A549 (cell line): ENCODE measurements around the gene PDZD7. TPM values are rescaled to one million over a fixed set of nuclear protein-coding genes. Genes with fewer than 3 reads are reported as not detected.

Experiments
- ATAC-seq, 2 experiments: fragments of 200-7000 bp in 1 of 2; fragments of >200 bp in 1 of 2; cut with Nextera tagmentation in 1 of 2; cut with Tn5 transposase in 1 of 2; 3 replicates each; pipeline versions ENCODE4 v1.8.0 to v1.9.1; 2018 to 2020; ENCODE audit warnings: mild to moderate bottlenecking in 1 of 2, moderate library complexity in 1 of 2
- CTCF ChIA-PET: fragments of 300-600 bp; sonication (Branson Sonifier 250); formaldehyde crosslinking; extraction: SDS; loops from one replicate; lab custom pipeline; 2021; ENCODE audit warnings: antibody characterized with exemption, inconsistent platforms; lab: Yijun Ruan, JAX
- POLR2A ChIA-PET: fragments of 350-600 bp; formaldehyde crosslinking; extraction: SDS; loops from one replicate; lab custom pipeline; 2021; ENCODE audit warnings: antibody characterized with exemption, inconsistent platforms; lab: Yijun Ruan, JAX
- DNase-seq, 2 experiments: peaks; one replicate each; pipeline versions ENCODE4 v3.0.0 to v3.0.0-alpha.2; 2011 to 2016; ENCODE audit warnings: low read depth in 1 of 2, low spot score in 1 of 2
- FAIRE-seq: peaks from 2 replicates; lab custom pipeline; 2011; peaks lifted over from hg19 to GRCh38; lab: Jason Lieb, UNC
- H3K27ac ChIP-seq, 2 experiments: fragments of >200 bp; sonication (Bioruptor Twin); formaldehyde crosslinking; 3 replicates each; pipeline ENCODE4 v1.5.1; 2016 to 2017
- H3K4me1 ChIP-seq: fragments of >200 bp; sonication (Bioruptor Twin); formaldehyde crosslinking; 3 replicates; pipeline ENCODE4 v1.6.1; 2016
- H3K4me2 ChIP-seq: fragments of >200 bp; sonication (Bioruptor Twin); formaldehyde crosslinking; 3 replicates; pipeline ENCODE4 v1.6.1; 2016
- H3K4me3 ChIP-seq: fragments of >200 bp; sonication (Bioruptor Twin); formaldehyde crosslinking; 3 replicates; pipeline ENCODE4 v1.5.1; 2016
- H3K9me3 ChIP-seq: fragments of >200 bp; sonication (Bioruptor Twin); formaldehyde crosslinking; 3 replicates; pipeline ENCODE4 v1.6.1; 2016
- ATOH8 ChIP-seq: fragments of 250-450 bp; sonication (Bioruptor Pico); IDR thresholded peaks from 2 replicates; pipeline ENCODE4 v1.5.0; 2020; ENCODE audit warnings: low read depth, mild to moderate bottlenecking, moderate library complexity
- BCL3 ChIP-seq: fragments of >200 bp; sonication (Bioruptor Twin); formaldehyde crosslinking; IDR thresholded peaks from 3 replicates; pipeline ENCODE4 v1.6.1; 2016
- BHLHE40 ChIP-seq: IDR thresholded peaks from 2 replicates; pipeline ENCODE4 v1.6.1; 2012; ENCODE audit warnings: low read depth, low read length, inconsistent platforms
- E2F6 ChIP-seq: IDR thresholded peaks from 2 replicates; pipeline ENCODE4 v1.6.1; 2012; ENCODE audit warnings: low read depth, borderline replicate concordance
- EP300 ChIP-seq, 2 experiments: fragments of >200 bp; sonication (Bioruptor Twin); formaldehyde crosslinking; IDR thresholded peaks; 2 replicates in 1 of 2; 3 replicates in 1 of 2; pipeline ENCODE4 v1.6.1; 2016 to 2017
- GATA3 ChIP-seq: IDR thresholded peaks from 2 replicates; pipeline ENCODE4 v1.6.1; 2012; ENCODE audit warnings: borderline replicate concordance
- HDAC2 ChIP-seq: fragments of 200-600 bp; sonication (generic); IDR thresholded peaks from 2 replicates; pipeline ENCODE4 v1.6.1; 2016
- JUN ChIP-seq, 2 experiments: fragments of >200 bp; sonication (Bioruptor Twin); formaldehyde crosslinking; IDR thresholded peaks; 2 replicates in 1 of 2; 3 replicates in 1 of 2; pipeline ENCODE4 v1.6.1; 2016 to 2017
- KDM1A ChIP-seq: fragments of 200-600 bp; sonication (generic); IDR thresholded peaks from 2 replicates; pipeline ENCODE4 v1.6.1; 2016; ENCODE audit warnings: low read depth, mild to moderate bottlenecking
- KDM5A ChIP-seq: fragments of 200-600 bp; sonication (generic); IDR thresholded peaks from 2 replicates; pipeline ENCODE4 v1.6.1; 2016; ENCODE audit warnings: antibody characterized with exemption, mild to moderate bottlenecking
- MAX ChIP-seq: IDR thresholded peaks from 2 replicates; pipeline ENCODE4 v1.6.1; 2012
- NPAS2 ChIP-seq: fragments of 250-450 bp; sonication (Bioruptor Pico); IDR thresholded peaks from 2 replicates; pipeline ENCODE4 v1.8.0; 2022; ENCODE audit warnings: mild to moderate bottlenecking, moderate library complexity, borderline replicate concordance
- NR3C1 ChIP-seq: fragments of >200 bp; sonication (Bioruptor Twin); formaldehyde crosslinking; IDR thresholded peaks from 3 replicates; pipeline ENCODE4 v1.6.1; 2017
- PHF8 ChIP-seq: fragments of 200-600 bp; sonication (generic); IDR thresholded peaks from 2 replicates; pipeline ENCODE4 v1.6.1; 2016; ENCODE audit warnings: low read depth, mild to moderate bottlenecking, antibody characterized with exemption, moderate library complexity, borderline replicate concordance
- POLR2A ChIP-seq: IDR thresholded peaks from 2 replicates; pipeline ENCODE4 v1.6.1; 2012; ENCODE audit warnings: mild to moderate bottlenecking, low read length
- POLR2AphosphoS2 ChIP-seq: conservative IDR thresholded peaks from 2 replicates; pipeline ENCODE4 v1.6.1; 2012; ENCODE audit warnings: low read length, improper control_type of control experiment, inconsistent platforms
- RARB ChIP-seq: fragments of 250-450 bp; sonication (Bioruptor Pico); IDR thresholded peaks from 2 replicates; pipeline ENCODE4 v1.8.0; 2021; ENCODE audit warnings: mild to moderate bottlenecking, moderate library complexity
- RCOR1 ChIP-seq: fragments of 150-350 bp; IDR thresholded peaks from 2 replicates; pipeline ENCODE4 v1.6.1; 2014; ENCODE audit warnings: antibody characterized with exemption, low read length, low read depth
- SMC3 ChIP-seq: fragments of >200 bp; sonication (Bioruptor Twin); formaldehyde crosslinking; IDR thresholded peaks from 3 replicates; pipeline ENCODE4 v1.6.1; 2018; ENCODE audit warnings: inconsistent platforms
- TP53 ChIP-seq: fragments of 250-450 bp; sonication (Bioruptor Pico); IDR thresholded peaks from 2 replicates; pipeline ENCODE4 v1.5.0; 2021; ENCODE audit warnings: mild to moderate bottlenecking, moderate library complexity
- USF2 ChIP-seq: fragments of 450-650 bp; IDR thresholded peaks from 2 replicates; pipeline ENCODE4 v1.6.1; 2014; ENCODE audit warnings: antibody characterized with exemption
- ZNF302 ChIP-seq: fragments of 250-450 bp; sonication (Bioruptor Pico); IDR thresholded peaks from 2 replicates; pipeline ENCODE4 v1.9.0; 2021; ENCODE audit warnings: inconsistent platforms, mild to moderate bottlenecking, moderate library complexity
- ZSCAN20 ChIP-seq: fragments of 250-450 bp; sonication (Bioruptor Pico); IDR thresholded peaks from 2 replicates; pipeline ENCODE4 v1.8.0; 2022; ENCODE audit warnings: mild to moderate bottlenecking, moderate library complexity
- WGBS: methylation state at CpG from one replicate; pipeline ENCODE4 v1.1.6; 2017; ENCODE audit errors: missing lambda C conversion rate; 5-methylcytosine and 5-hydroxymethylcytosine counted together
- polyA plus RNA-seq, 4 experiments: library from polyadenylated mRNA; depleted of rRNA in 3 of 4; stranded (reverse); fragments of >200 nt; fragmentation: RNase III in 1 of 4; extraction: RNeasy Plus Mini Kit Qiagen cat#74134 plus additional on column Dnase treatment in 1 of 4; gene quantifications; 2 replicates in 3 of 4; 3 replicates in 1 of 4; pipeline ENCODE4 v1.2.3, GENCODE V29; 2011 to 2017

The PDZD7 gene
- polyA plus RNA-seq, 2 of the 4 experiments (the other 2 are of a cell fraction): 0.21 to 0.56 TPM

- no peak for DNase-seq
- no peak overlapping the region for H3K4me3 ChIP-seq
- TF ChIP-seq TP53 (no peak), KDM5A (no peak), KDM1A (no peak), SMC3 (no peak), RCOR1 (no peak), EP300 (IDR thresholded peaks at IDR 0.05) (no peak), GATA3 (no peak), ATOH8 (no peak)
- WGBS: 94% methylated on average over 21 of the region's 21 CpGs
- no peaks in the 10 kb centered on the region for H3K9me3 ChIP-seq
- CTCF ChIA-PET: interaction anchor here (1.0 to 25.8 kb wide), 8 partner anchors 9 to 153 kb away, joined by 3 to 608 read pairs (median 44); partner anchors contain the start of genes LZTS2, PDZD7 and SFXN3
- peak overlapping the region; percentile 96 for H3K4me2 ChIP-seq
- H3K27ac ChIP-seq: no peak overlapping the region
- POLR2A ChIA-PET: no interaction called here
- FAIRE-seq: no peak
- ATAC-seq: no peak
- peaks cover 31% of the 10 kb centered on the region for H3K4me1 ChIP-seq
Observed at GRCh38 chr10:100989088-100989487, 41.8 kb downstream of the PDZD7 start.

GRCh38 chr10:100988166-100988565 lies 42.8 kb downstream of the PDZD7 start:
- ChIA-PET POLR2A (interaction anchor here (1.8 kb wide), 1 partner anchor 9 kb away, joined by 6 read pairs; no protein-coding TSS in a partner anchor), CTCF (interaction anchor here (1.0 to 25.8 kb wide), 6 partner anchors 10 to 154 kb away, joined by 3 to 608 read pairs (median 43); partner anchors contain the start of gene LZTS2)
- Histone ChIP-seq H3K4me2 (peak overlapping the region; percentile 96), H3K9me3 (no peaks in the 10 kb centered on the region)
- no peak for ATAC-seq
- 67% methylated on average over 9 of the region's 10 CpGs for WGBS
- TF ChIP-seq RCOR1 (no peak), KDM1A (no peak), BHLHE40 (no peak), HDAC2 (no peak), NR3C1 (no peak)
- TF ChIP-seq, all 56 proteins: peak for 0
- DNase-seq (no peak), FAIRE-seq (no peak)
- Histone ChIP-seq H3K4me1 (peaks cover 31% of the 10 kb centered on the region), H3K27ac (peak overlapping the region; percentile 96 to 97), H3K4me3 (peak overlapping the region; percentile 83)

- WGBS: 2% methylated on average over 15 of the region's 15 CpGs
- DNase-seq (no peak), ATAC-seq (peak; percentile 14 to 33; a peak in 4 of 6 replicates), FAIRE-seq (no peak)
- ChIA-PET CTCF (interaction anchor here (1.4 to 25.8 kb wide), 4 partner anchors 11 to 155 kb away, joined by 3 to 608 read pairs (median 196); partner anchors contain the start of gene LZTS2), POLR2A (interaction anchor here (1.0 to 1.8 kb wide), 4 partner anchors 9 to 73 kb away, joined by 3 to 6 read pairs (median 4); no protein-coding TSS in a partner anchor)
- TF ChIP-seq POLR2AphosphoS2 (no peak), KDM5A (0 out of 2 replicates have a peak, but pooled peaks have one; percentile 14)
- H3K4me2 ChIP-seq: peak overlapping the region; percentile 96
- H3K27ac ChIP-seq: peak overlapping the region; percentile 96 to 97
- peaks cover 31% of the 10 kb centered on the region for H3K4me1 ChIP-seq
- H3K9me3 ChIP-seq: no peaks in the 10 kb centered on the region
- peak overlapping the region; percentile 83 for H3K4me3 ChIP-seq
Observed at GRCh38 chr10:100987685-100988049, 43.3 kb downstream of the PDZD7 start.

GRCh38 chr10:100986952-100987684 lies 43.8 kb downstream of the PDZD7 start, which contains the start of the genes MRPL43 and TWNK:
Gene MRPL43 (minus strand): TSS chr10:100987497. CDS start chr10:100987443, 54 bp downstream.
Gene TWNK (plus strand): TSS chr10:100987543. CDS start chr10:100988211, 668 bp downstream.
- ATAC-seq: peak; percentile 93 to 94
- FAIRE-seq: no peak
- DNase-seq: peak; percentile 81 to 91
- ChIA-PET POLR2A (interaction anchor here (1.0 to 1.8 kb wide), 4 partner anchors 10 to 74 kb away, joined by 3 to 6 read pairs (median 4); no protein-coding TSS in a partner anchor), CTCF (interaction anchor here (2.1 to 25.8 kb wide), 5 partner anchors 11 to 30 kb away, joined by 5 to 608 read pairs (median 83); partner anchors contain the start of genes LZTS2 and SEMA4G)
- H3K4me2 ChIP-seq: peak within 1 kb of the TSS; percentile 96
- H3K4me3 ChIP-seq: peak within 1 kb of the TSS; percentile 83
- peak within 1 kb of the TSS; percentile 96 to 97 for H3K27ac ChIP-seq
- no peaks in the 10 kb centered on the region for H3K9me3 ChIP-seq
- 0% methylated on average over 36 of the region's 75 CpGs for WGBS
- H3K4me1 ChIP-seq: peaks cover 31% of the 10 kb centered on the region
- TF ChIP-seq JUN (IDR thresholded peaks at IDR 0.05) (peak in 1 of 2 experiments; percentile 85; a peak in 4 of 5 replicates), BCL3 (peak; percentile 66; the same call in 1 of the 3 replicates), NPAS2 (CRISPR knock-in tag) (peak; percentile 49; the same call in 1 of the 2 replicates), E2F6 (peak; percentile 82; the same call in 1 of the 2 replicates), TP53 (no peak), ZSCAN20 (CRISPR knock-in tag) (no peak), PHF8 (peak; percentile 56; the same call in 1 of the 2 replicates), ZNF302 (CRISPR knock-in tag) (no peak), POLR2A (peak; percentile 42), RARB (CRISPR knock-in tag) (no peak), USF2 (0 out of 2 replicates have a peak, but pooled peaks have one; percentile 7), MAX (peak; percentile 100), GATA3 (0 out of 2 replicates have a peak, but pooled peaks have one; percentile 40), ATOH8 (no peak)
